ENCODE measurements around the gene SLAMF9.

DNA sequence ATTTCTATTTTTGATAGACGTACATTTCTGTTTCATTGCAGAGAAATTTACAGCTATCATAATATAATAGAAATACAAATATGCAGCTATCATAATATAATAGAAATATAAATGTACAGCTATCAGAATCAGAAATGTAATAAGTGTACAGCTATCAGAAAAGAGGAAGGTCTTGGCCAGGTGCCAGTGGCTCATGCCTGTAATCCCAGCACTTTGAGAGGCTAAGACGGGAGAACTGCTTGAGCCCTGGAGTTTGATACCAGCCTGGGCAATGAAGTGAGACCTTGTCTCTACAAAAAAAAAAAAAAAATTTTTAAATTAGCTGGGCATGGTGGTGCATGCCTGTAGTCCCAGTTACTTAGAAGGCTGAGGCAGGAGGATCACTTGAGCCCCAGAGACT lies 39.9 kb upstream of the SLAMF9 start:
- no peak for TF ChIP-seq POLR2AphosphoS5 (IDR thresholded peaks at IDR 0.05)
- TF ChIP-seq, protein P1, sequence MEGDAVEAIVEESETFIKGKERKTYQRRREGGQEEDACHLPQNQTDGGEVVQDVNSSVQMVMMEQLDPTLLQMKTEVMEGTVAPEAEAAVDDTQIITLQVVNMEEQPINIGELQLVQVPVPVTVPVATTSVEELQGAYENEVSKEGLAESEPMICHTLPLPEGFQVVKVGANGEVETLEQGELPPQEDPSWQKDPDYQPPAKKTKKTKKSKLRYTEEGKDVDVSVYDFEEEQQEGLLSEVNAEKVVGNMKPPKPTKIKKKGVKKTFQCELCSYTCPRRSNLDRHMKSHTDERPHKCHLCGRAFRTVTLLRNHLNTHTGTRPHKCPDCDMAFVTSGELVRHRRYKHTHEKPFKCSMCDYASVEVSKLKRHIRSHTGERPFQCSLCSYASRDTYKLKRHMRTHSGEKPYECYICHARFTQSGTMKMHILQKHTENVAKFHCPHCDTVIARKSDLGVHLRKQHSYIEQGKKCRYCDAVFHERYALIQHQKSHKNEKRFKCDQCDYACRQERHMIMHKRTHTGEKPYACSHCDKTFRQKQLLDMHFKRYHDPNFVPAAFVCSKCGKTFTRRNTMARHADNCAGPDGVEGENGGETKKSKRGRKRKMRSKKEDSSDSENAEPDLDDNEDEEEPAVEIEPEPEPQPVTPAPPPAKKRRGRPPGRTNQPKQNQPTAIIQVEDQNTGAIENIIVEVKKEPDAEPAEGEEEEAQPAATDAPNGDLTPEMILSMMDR (IDR thresholded peaks at IDR 0.05), result no peak
- no peak for TF ChIP-seq POLR2A (IDR thresholded peaks at IDR 0.05)

Measured in suprapubic skin (tissue), 4 donors.